Measurements from ENCODE around the gene BTG1. TPM values are rescaled to one million over a fixed set of nuclear protein-coding genes. Genes with fewer than 3 reads are reported as not detected.

BTG1 gene
- polyA plus RNA-seq, 3 donors, result 189 to 242 (median 192) TPM

DNA sequence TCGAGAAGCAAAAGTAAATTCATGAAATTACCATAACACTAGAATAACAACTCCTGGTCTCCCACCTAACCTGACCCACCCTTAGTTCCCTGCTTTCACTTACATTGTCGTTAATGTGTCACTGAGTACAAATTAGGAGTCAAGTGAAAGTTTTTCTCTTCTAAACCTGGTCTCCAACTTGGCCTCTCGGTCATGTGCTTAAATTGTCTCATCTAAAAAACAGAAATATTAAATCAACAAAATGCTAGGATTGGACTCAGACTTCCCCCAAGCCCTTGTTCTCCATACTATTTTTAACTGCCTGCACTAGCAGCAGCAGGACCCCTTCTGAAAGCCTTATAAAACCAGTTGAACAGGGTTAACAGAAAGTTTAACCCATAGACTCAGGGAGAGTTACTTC, 1.8 kb upstream of the BTG1 start:
- H3K27me3 ChIP-seq (ENCODE audit: control insufficient read depth in 2 of 2, insufficient read depth in 2 of 2, low read length in 2 of 2), result no peaks in the 10 kb centered on the region
- H3K79me2 ChIP-seq (ENCODE audit: insufficient read depth, low read length), result peaks cover 61% of the 10 kb centered on the region
- H3K36me3 Mint-ChIP-seq, result peaks cover 28 to 31% of the 10 kb centered on the region in 2 donors
- no peaks in the 10 kb centered on the region for H3K9me3 ChIP-seq (replicated peaks in 1 of 2; ENCODE audit: control insufficient read depth in 1 of 2, insufficient read depth in 1 of 2, low read length in 2 of 2)
- intact Hi-C loops (cut with micrococcal nuclease), result loop anchor here (2.0 to 10.0 kb wide), 8 partner anchors 87 to 780 kb away; partner anchors contain the start of gene EEA1 (in 1 of the 2)
- H3K4me2 ChIP-seq (replicated peaks; ENCODE audit: extremely low read depth, low read length, poor library complexity, severe bottlenecking), result peak overlapping the region; percentile 83
- H3K36me3 ChIP-seq (replicated peaks in 1 of 2; ENCODE audit: control insufficient read depth in 1 of 2, insufficient read depth in 2 of 2, low read length in 2 of 2), result peaks cover 19 to 30% of the 10 kb centered on the region in 2 donors
- peak in 1 of 3 donors; percentile 29 for DNase-seq
- peak overlapping the region; percentile 98 to 99 for H3K4me3 Mint-ChIP-seq
- peak overlapping the region; percentile 79 to 99 (median 94) for H3K4me3 ChIP-seq (replicated peaks in 1 of 3; ENCODE audit: low read depth in 2 of 3, low read length in 3 of 3)
- H3K4me1 Mint-ChIP-seq, result peaks cover 26% of the 10 kb centered on the region
- peak overlapping the region; percentile 82 for H3K9ac ChIP-seq (ENCODE audit: insufficient read depth, low read length, poor library complexity, severe bottlenecking)
- H2AFZ ChIP-seq (ENCODE audit: insufficient read depth, low read depth, low read length, poor library complexity, severe bottlenecking), result no peak overlapping the region
- peak overlapping the region; percentile 74 to 98 (median 96) for H3K27ac Mint-ChIP-seq
- peak overlapping the region in 1 of 2 donors; percentile 89 for H3K27ac ChIP-seq (ENCODE audit: low read depth in 1 of 2, low read length in 2 of 2)
- peaks cover 23 to 47% of the 10 kb centered on the region in 2 donors for H3K4me1 ChIP-seq (ENCODE audit: control insufficient read depth in 1 of 2, insufficient read depth in 2 of 2, low read length in 2 of 2)
- H3K9me3 Mint-ChIP-seq, result peaks cover 0 to 3% (median 0%) of the 10 kb centered on the region in 7 donors
- peaks cover 30% of the 10 kb centered on the region for H4K20me1 ChIP-seq (ENCODE audit: insufficient read depth, low read length)
- peaks cover 0 to 4% (median 2%) of the 10 kb centered on the region in 3 donors for H3K27me3 Mint-ChIP-seq (ENCODE audit: low read depth in 3 of 3)
- TF ChIP-seq CTCF (IDR thresholded peaks at IDR 0.05), result no peak
- WGBS (ENCODE audit: insufficient coverage), result 63% methylated on average over 1 of the region's 3 CpGs

DNA sequence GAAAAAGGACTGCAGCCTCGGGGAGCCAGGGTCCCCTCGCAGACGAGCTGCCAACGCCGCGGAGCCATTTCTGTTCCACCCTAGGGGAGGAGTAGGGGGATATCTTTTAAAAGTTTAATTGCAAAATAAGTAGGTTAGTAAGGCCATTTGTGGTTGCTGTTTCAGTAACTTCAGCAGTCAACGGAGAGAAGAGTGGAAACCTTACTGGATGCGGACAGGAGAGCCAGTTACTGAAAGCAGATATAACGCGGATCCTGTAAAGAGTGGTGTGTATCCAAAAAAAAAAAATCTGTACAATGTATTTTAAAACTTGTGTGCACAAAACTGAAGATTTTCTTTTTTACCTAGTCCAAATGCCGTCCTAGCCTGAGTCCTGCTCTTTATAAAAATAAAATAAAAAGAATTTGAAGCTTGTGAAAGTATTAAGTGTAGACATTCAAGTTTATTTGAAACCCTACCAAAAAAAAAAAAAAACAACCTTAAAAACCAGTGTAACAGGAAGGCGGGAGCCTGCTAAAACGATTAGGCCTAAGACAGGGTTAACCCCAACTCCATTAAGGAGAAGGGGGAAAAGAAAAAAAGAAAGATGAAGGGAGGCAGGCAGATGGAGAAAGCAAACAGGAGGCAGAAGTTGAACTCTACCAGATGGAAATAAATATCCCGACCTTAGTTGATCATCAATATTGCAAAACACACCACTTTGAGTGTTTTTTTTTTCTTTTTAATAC, 1.0 kb upstream of the BTG1 start:
- no peak for DNase-seq
- H3K4me1 ChIP-seq (ENCODE audit: control insufficient read depth in 1 of 2, insufficient read depth in 2 of 2, low read length in 2 of 2), result peaks cover 23 to 56% of the 10 kb centered on the region in 2 donors
- H3K4me3 ChIP-seq (replicated peaks in 1 of 3; ENCODE audit: low read depth in 2 of 3, low read length in 3 of 3), result peak overlapping the region; percentile 79 to 99 (median 94)
- H4K20me1 ChIP-seq (ENCODE audit: insufficient read depth, low read length), result peaks cover 39% of the 10 kb centered on the region
- no CpG with 5 or more reads among the region's 14 CpGs for WGBS (ENCODE audit: insufficient coverage)
- H3K27me3 ChIP-seq (ENCODE audit: control insufficient read depth in 2 of 2, insufficient read depth in 2 of 2, low read length in 2 of 2), result no peaks in the 10 kb centered on the region
- intact Hi-C loops (cut with micrococcal nuclease), result loop anchor here (2.0 to 10.0 kb wide), 8 partner anchors 88 to 781 kb away; partner anchors contain the start of gene EEA1 (in 1 of the 2)
- Mint-ChIP-seq H3K36me3 (peaks cover 36 to 38% of the 10 kb centered on the region in 2 donors), H3K27ac (peak overlapping the region; percentile 96 to 99 (median 97)), H3K27me3 (ENCODE audit: low read depth in 3 of 3) (peaks cover 0 to 4% (median 2%) of the 10 kb centered on the region in 3 donors), H3K4me1 (peaks cover 26% of the 10 kb centered on the region), H3K9me3 (peaks cover 0 to 3% (median 0%) of the 10 kb centered on the region in 7 donors), H3K4me3 (peak overlapping the region; percentile 98 to 99)
- H3K36me3 ChIP-seq (replicated peaks in 1 of 2; ENCODE audit: control insufficient read depth in 1 of 2, insufficient read depth in 2 of 2, low read length in 2 of 2), result peaks cover 26 to 38% of the 10 kb centered on the region in 2 donors
- peaks cover 70% of the 10 kb centered on the region for H3K79me2 ChIP-seq (ENCODE audit: insufficient read depth, low read length)
- H2AFZ ChIP-seq (ENCODE audit: insufficient read depth, low read depth, low read length, poor library complexity, severe bottlenecking), result peak overlapping the region; percentile 42
- H3K27ac ChIP-seq (ENCODE audit: low read depth in 1 of 2, low read length in 2 of 2), result peak overlapping the region; percentile 89 to 90
- TF ChIP-seq CTCF (IDR thresholded peaks at IDR 0.05), result no peak
- H3K9ac ChIP-seq (ENCODE audit: insufficient read depth, low read length, poor library complexity, severe bottlenecking), result peak overlapping the region; percentile 82
- no peaks in the 10 kb centered on the region for H3K9me3 ChIP-seq (replicated peaks in 1 of 2; ENCODE audit: control insufficient read depth in 1 of 2, insufficient read depth in 1 of 2, low read length in 2 of 2)
- peak overlapping the region; percentile 83 for H3K4me2 ChIP-seq (replicated peaks; ENCODE audit: extremely low read depth, low read length, poor library complexity, severe bottlenecking)

Measured in CD14-positive monocyte (primary cell).